ENCODE results near the gene LMNTD1.
"Not testable (repeated sequence)": the region's sequence is repeated elsewhere in the genome, so short reads cannot be mapped to it uniquely, and the experiment has no call there.

LMNTD1 gene, protein sequence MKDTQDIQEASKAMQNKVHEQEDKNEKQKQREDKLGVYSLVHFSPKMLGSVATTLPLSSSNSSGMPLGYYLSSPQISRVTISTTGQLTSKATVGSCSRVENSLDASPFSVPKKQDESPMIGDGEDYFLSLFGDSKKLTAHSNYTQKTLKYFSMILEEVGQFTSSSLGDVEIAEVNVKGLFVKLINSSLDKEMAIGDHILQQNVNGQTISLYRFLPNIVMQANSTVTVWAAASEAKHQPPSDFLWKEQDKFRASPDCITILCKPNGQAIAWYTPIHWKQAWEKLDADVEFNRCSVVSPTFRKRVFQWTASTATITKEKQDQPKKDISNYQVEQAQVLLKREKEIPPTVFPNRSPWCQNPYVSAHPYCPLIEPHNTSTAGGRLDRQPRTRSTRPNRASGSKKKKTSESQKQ

DNA sequence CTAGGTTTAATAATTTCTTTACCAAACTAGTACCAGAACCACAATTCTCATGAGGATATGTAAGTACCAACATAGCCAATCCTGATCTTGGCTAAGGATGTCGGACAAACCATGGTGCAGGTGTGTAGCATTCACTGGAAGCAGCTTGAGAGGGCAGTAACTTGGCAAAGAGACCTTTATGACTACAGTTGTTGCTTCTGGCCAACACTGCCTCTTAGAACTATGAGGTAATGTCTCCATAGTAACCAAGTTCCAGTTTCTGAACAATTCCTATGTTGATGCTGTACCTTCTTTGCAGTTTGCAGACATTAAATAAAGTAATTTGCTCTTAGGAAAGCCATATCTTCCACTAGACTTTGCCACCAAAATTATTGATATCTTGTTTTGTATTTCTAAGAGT is at the start of gene LMNTD1:
Gene LMNTD1 (minus strand): TSS at position 186 of the 400 bp plus-strand sequence. CDS start 324 bp downstream, outside the sequence.
- no peak for DNase-seq

DNA sequence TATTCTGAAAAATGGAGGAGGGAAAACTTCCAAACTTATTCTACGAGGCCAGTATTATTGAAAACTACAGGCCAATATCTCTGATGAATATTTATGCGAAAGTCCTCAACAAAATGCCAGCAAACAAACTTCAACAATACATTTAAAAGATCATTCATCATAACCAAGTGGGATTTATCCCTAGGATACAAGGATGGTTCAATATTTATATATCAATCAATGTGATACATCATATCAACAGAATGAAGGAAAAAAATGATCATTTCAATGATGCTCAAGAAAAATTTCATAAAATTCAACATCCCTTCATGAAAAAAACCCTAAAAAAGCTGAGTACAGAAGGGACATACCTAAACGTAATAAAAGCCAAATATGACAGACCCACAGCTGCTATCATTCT is 45.9 kb upstream of the LMNTD1 start:
- no peak for DNase-seq

DNA sequence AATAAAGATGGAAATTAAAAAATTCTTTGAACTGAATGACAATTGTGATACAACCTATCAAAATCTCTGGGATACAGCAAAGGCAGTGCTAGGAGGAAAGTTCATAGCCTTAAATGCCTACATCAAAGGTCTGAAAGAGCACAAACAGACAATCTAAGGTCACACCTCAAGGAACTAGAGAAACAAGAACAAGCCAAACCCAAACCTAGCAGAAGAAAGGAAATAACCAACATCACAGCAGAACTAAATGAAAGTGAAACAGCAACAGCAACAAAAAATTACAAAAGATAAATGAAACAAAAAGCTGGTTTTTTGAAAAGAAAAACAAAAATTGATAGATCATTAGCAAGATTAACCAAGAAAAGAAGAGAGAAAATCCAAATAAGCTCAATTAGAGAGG is 42.4 kb upstream of the LMNTD1 start:
- DNase-seq, result not testable (repeated sequence)

DNA sequence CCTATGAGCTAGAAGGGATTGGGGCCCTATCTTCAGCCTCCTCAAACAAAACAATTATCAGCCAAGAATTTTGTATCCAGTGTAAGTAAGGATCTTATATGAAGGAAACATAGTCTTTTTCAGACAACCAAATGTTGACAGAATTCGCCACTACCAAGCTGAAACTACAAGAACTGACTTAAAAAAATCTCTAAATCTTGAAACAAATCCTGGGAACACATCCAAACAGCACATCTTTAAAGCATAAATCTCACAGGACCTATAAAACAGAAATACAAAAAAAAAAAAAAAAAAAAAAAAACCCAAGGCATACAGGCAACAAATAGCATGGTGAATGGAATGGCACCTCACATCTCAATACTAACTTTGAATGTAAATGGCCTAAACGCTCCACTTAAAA is 41.3 kb upstream of the LMNTD1 start:
- no peak for DNase-seq

DNA sequence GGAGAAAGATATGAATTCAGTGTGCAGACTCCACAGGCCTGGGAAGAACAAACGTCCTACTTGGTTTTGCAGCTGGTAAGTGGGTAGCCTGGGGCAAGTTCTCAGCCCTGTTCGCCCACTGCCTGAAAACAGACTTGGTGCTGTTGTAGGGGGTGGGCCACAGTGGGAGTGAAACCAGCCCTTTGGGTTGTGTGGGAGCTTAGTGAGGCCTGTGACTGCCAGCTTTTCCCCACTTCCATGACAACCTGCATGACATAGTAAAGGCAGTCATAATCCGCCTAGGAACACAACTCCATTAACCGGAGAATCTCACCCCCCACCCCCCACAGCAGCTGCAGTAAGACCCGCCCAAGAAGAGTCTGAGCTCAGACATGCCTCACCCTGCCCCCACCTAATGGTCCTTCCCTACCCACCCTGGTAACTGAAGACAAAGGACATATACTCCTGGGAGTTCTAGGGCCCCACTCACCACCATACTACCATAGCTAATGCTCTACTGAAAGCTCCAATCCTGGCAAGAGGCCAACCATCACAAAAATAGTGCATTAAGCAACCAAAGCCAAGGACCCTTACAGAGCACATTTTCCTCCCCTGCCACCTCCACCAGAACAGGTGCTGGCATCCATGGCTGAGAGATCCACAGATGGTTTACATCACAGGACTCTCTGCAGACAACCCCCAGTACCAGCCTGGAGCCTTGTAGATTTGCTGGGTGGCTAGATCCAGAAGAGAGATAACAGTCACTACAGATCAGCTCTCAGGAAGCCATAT is 39.8 kb upstream of the LMNTD1 start:
- DNase-seq, result peak; percentile 27

DNA sequence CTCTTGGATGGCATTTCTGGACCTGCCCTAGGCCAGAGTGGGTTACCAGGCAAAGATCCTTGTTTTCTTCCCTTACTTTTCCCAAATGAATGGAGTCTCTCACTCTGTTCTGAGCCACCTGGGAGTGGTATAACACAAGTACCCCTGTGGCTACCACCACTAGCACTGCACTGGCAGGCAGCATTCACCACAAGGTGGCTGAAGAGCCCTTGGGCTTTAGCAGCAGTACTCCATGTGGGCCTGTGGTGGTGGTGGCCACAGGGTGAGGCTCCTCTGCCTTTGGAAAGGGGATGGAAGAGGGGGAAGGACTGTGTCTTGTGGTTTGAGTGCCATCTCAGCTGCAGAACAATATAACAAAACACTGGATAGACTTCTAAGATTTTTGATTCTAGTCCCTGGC is 38.1 kb upstream of the LMNTD1 start:
- no peak for DNase-seq

DNA sequence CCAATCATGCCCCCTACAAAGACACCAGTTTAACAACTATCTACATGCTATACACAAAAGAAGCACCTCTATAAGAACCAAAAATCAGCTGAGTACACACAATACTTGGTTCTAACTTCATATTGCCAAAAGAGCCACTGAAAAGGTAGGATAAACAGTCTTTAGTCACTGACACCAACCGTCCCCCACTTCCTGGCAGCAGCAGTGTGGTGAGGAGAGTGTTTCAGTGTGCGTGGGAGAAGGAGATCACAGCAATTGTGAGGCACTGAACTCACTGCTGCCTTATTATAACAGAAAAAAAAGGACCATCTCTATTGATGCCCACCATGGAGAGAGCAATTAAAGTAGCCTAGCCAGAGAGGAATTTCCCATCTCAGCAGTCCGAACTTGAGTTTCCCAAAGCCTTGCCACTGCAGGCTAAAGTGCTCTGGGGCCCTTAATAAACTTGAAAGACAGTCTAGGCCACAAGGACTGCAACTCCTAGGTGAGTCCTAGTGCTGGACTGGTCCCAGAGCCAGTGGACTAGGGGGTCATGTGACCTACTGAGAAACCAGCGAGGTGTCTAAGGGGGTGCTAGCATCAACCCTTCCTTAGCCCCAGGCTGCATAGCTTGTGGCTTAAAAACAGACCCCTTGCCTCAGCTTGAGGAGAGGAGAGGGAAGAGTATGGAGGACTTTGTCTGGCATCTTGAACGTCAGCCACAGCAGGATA is 37.1 kb upstream of the LMNTD1 start:
- no peak for DNase-seq

DNA sequence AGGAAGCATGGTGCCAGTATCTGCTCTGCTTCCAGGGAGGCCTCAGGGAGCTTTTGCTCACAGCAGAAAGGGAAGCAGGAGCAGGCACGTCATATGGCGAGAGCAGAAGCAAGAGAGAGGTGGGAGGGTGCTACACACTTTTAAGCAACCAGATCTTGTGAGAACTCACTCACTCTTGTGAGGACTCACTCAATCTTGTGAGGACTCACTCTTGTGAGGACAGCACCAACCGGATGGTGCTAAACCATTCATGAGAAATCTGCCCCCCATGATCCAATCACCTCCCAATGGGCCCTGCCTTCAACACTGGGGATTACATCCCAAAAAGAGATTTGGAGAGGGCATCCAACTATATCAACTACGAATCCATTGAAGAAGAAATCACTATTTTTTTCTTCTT is 34.3 kb upstream of the LMNTD1 start:
- DNase-seq, result no peak

DNA sequence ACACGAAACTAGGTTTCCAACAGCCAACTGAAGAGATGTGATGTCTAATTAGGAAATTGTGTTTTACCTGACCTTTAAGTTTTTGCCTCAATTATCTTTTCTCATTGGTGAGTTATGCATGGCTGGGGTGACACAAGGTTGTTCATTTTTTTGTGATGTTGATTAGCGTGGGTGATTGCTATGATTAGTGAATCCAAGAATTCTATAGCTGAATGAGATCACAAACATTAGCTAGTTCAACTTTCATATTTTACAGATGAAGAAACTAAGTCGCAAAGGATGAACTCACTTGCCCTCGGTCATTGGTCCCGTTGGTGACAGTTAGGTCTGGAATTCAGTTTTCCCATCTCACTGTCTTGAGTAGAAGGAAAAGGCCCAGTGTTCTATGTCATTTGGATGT is 32.6 kb upstream of the LMNTD1 start:
- DNase-seq, result no peak

DNA sequence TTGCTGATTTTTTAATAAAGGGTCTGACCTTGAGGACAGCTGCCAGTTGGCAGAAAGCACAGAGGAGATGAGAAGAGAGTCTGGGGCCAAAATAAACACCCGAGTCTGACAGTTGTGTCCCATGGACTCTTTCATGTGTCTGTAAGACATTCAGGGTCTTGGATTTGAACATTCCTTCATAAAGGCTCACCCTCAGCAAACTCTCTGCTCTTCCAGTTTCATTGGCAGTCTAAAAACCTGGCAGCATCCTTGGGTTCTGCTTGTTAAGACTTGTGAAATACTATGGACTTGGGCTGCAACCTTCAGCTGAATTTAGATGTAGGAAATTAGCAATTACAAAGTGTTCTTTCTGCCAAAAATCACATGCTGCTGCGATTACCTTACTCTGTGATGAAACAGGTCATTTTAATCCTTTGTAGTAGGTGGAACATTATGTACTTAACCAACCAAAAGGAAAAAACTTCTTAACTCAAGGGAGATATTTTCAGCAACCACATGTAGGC is 32.0 kb upstream of the LMNTD1 start:
- no peak for DNase-seq

DNA sequence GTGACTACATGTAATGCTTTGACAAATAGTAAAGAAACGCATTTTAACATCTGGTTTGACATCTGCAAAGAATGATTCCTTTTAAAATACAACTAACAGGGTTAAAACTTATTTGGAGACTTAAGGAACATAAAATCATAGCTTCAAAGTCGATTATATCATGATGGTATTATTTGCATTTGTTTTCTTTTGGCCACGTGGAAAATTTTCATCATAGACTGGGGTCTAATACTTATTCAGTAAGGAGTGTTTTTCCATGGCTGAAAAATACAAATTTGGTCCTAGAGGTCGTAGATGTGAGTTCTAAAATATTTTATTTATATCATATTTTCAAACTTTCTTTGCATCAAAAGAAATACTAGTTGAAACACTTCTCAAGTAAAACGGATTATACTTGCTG is 31.5 kb upstream of the LMNTD1 start:
- DNase-seq, result no peak

DNA sequence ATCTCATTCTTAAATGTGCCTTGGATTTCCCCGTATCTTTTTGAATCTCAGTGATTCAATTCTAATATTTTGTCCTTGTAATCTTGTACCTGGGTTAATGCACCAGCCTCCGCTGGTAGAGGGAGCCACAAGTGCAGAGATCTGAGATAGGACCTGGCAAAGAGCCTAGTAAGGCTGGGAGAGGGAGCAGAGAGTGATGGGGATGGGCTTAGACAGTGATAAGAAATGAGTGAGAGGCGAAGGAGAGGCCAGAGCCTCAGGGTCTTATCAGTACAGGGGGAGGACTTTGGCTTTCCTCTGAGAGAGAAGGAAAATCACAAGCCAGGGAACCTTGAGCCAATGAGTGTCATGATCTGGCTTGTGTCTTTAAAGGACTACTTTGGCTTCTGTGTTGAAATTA is 30.5 kb upstream of the LMNTD1 start:
- DNase-seq, result no peak

DNA sequence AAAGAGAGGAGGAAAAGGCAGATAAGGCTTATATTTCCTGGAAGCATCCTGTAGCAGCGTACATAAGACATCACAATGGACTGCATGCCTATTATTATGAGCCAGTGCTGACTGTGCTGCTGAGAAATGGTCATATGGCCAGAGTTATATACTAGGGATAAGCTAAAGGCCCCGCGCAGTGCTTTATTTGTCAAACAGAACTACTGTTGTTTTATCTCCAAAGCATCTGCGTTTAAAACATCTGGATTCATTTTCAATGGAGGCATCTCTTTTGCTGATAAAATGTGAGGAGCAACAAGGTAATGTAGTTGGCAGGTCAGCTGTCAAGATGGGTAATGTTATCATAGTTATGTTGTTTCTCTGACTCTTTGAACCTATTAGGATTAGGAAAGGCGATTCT is 28.0 kb upstream of the LMNTD1 start:
- DNase-seq, result no peak

DNA sequence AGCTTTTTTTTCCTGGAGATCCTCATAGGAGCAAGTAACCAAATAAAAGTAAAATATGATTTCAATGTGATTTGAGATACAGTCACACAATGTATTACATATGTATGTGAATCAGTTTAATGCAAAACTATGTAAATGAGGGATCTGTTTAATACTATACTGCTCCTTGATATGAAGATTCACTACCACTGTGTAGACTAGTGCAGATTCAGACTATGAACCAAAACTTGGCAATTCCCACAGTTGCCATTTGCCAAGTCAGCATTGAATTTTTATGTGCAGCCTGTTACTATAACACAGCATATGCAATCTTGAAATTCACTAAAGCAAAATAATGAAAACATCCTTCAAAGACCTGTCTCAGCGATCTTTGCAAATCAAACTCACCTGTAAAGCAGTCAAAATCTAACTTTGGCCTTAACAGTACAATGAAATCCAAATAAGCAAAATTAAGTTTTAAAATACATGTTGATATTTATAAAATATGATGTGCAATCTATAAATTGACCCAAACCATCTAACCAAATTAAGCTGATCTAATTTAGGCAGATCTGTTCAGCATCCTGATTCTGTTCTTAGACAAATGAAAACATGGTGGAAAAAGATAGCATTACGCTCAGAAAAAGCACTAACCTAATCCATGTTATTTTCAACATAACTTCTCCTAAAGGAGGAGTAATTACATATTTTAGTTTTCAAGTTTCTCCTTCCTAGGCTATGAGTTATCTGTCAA is 25.5 kb upstream of the LMNTD1 start:
- no peak for DNase-seq

DNA sequence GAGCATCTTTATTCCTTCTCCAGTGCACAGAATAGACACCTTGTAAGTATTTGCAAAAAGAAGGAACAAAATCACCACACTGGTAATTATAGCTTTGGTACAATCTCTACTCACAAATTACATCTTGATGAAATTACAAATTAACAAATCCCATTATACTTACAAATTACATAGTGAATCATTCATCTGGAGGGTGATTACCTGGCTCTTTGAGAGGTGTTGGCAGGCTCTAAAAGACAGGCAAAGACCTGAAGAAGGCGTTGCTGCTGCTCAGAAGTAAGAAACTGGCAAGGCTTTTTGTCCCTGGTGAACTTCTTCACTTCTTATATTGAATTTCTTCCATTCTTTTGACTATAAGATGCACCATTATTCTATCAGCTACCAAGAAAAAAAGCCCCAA is 21.7 kb upstream of the LMNTD1 start:
- DNase-seq, result no peak

DNA sequence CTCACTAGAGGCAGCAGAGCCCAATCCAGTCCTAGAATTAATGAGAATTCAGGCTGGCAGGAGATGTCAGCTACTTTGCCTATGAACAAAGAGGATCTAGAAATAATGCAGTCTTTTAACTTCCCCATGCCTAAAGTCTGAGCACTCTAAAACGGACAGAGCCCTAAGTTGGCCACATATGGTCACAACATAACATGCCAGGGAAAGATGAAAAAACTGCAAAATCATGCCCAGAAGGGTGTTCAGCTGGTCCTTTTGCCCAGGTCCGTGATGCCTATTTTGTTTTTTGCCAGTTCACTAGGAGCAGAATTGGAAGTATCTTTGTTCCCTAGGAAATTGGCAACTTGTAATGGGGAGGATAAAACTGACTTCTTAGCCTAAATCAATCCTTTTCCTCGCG is 20.3 kb upstream of the LMNTD1 start:
- DNase-seq, result no peak

DNA sequence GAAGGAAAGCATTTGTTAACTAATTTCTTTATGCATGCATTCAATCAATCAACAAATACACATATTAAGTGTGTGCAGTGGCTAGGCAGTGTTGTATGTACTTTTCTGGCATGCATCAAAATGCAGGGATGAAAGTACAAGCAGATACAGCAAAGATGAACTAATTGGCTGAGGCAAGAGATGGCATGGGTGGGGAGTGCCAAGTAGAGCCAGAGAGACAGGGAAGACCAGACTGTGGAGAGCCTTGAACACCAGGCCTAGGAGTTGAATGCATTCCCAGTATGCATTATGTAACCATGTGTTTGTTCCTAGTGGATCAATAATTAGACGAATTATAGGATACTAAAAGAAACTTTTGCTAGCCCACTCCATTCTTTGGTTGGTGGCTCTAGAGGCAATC is 17.3 kb upstream of the LMNTD1 start:
- DNase-seq, result no peak

DNA sequence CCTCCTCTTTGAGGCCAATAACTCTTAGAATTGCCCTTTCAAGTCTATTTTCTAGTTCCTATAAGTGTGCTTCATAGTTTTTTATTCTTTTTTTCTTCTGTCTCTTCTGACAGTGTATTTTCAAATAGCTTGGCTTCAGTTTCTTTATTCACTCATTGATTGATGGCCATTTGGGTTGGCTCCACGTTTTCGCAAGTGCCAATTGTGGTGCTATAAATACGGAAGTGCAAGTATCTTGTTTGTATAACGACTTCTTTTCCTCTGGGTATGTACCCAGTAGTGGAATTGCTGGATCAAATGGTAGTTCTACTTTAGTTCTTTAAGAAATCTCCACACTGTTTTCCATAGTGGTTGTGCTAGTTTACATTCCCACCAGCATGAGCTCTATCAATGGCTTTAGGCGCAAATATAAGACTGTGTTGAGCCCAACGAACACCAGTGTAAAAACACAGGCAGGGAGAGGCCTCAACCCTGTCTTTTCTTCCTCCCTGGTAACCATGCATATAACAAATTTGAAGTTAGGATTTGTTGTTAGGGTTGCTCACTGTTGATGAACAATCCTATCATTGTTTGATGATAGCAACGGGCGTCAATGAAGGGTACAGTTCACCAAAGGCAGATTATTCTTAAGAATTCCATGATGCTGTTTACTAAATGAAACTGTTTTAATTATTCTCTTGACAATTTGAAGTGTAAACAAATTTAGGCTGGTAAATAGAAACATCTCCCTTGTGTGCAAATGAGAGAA is 13.3 kb upstream of the LMNTD1 start:
- DNase-seq, result no peak

DNA sequence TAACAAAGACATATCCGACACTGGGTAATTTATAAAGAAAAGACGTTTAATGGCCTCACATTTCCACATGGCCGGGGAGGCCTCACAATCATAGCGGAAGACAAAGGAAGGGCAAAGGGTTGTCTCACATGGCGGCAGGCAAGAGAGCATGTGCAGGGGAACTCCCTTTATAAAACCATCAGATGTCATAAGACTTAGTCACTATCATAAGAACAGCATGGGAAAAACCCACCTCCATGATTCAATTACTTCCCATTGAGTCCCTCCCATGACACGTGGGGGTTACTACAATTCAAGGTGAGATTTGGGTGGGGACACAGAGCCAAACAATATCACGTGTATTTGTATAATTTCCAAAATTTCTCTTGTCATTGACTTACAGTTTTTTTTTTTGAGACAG is 5.5 kb upstream of the LMNTD1 start:
- no peak for DNase-seq

DNA sequence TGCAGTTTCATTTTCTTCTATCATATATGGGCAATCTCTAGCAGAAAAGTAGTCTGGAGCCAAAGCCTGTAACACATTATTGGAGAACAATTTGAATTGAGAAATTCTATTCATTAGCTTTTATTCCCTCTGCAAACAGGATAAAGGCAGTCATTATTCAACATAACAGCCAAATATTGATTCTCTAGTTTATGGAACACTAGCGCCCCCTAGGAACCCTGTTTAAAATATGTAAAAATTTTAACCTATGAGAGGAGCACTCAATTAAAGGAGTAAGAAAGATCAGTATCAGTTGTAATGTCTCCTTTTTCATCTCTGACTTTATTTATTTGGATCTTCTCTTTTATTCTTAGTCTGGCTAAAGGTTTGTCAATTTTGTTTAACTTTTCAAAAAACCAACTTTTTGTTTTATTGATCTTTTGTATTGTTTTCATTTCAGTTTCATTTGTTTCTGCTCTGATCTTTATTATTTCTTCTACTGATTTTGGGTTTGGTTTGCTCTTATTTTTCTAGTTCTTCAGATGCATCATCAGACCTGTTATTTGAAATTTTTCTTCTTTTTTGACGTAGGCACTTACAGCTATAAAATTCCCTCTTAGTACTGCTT is 4.8 kb upstream of the LMNTD1 start:
- DNase-seq, result peak; percentile 5

DNA sequence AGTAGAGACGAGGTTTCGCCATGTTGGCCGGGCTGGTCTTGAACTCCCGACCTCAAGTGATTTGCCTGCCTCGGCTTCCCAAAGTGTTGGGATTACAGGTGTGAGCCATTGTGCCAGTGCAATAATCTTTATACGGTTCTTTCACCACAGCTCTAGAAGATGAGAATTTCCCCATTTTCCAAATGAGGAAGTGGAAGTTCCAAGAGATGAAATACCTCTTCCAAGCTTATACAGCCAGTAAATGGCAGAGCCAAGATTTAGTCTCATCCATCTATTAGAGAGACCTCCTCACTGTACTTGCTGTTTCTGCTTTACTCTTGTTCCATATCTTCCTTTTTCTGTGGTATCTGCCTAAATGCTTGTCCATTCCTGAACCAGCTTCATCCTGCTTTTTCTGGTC is 3.1 kb upstream of the LMNTD1 start:
- DNase-seq, result no peak

DNA sequence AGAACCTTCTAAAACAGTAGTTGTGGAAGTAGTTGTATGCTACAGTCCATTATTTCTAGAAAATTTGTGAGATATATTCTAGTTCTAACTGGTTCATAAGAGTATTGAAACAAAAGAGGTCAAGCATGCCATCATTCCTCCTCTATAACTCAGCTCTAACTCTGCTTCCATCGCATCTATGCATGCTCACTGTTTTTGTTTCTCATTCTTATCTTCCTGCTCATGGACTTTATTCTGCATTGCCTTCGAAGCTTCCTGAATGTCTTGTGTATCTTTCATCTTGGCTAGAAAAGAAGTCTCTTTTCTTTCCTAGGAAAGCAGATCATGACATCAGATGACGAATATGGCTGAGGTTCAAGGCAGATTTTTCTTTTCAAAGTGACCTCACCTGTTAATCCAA is 402 bp downstream of the LMNTD1 start:
- no peak for DNase-seq

Data from NCI-H187 treated with DMSO at 0.1 percent for 48 hours (cell line).